Neural cell (in vitro differentiated cells): ENCODE data around the gene SRRM2. TPM values are rescaled to one million over a fixed set of nuclear protein-coding genes. Genes with fewer than 3 reads are reported as not detected.

Experiments used
- H2AFZ ChIP-seq: fragments of 200-600, 300-800 bp; sonication (generic), shearing (Covaris generic); 2 replicates; pipeline ENCODE4 v1.6.0; 2014; ENCODE audit warnings: low read depth, mild to moderate bottlenecking, antibody characterized with exemption, low read length, moderate library complexity
- H3F3A ChIP-seq: fragments of 200-600 bp; shearing (Covaris generic); 2 replicates; pipeline ENCODE4 v1.6.1; 2016; ENCODE audit warnings: mild to moderate bottlenecking, moderate library complexity, mixed read lengths, antibody characterized with exemption, low read length; ENCODE audit not compliant: insufficient read depth, poor library complexity, severe bottlenecking
- H3K27ac ChIP-seq: fragments of 200-600, 300-800 bp; sonication (generic), shearing (Covaris generic); 2 replicates; pipeline ENCODE4 v1.5.1; 2014; ENCODE audit warnings: mild to moderate bottlenecking, low read length, moderate library complexity
- H3K27me3 ChIP-seq: fragments of 300-800, 200-600 bp; sonication (generic), shearing (Covaris generic); 2 replicates; pipeline ENCODE4 v1.6.0; 2014; ENCODE audit warnings: mild to moderate bottlenecking, low read depth, low read length, moderate library complexity; ENCODE audit not compliant: insufficient read depth
- H3K36me3 ChIP-seq: fragments of 300-800, 200-600 bp; sonication (generic), shearing (Covaris generic); 2 replicates; pipeline ENCODE4 v1.5.1; 2014; ENCODE audit warnings: mild to moderate bottlenecking, antibody characterized with exemption, low read length, moderate library complexity; ENCODE audit not compliant: insufficient read depth
- H3K4me2 ChIP-seq: fragments of 300-800, 200-600 bp; sonication (generic), shearing (Covaris generic); 2 replicates; pipeline ENCODE4 v1.6.0; 2014; ENCODE audit warnings: mild to moderate bottlenecking, low read length
- H3K4me3 ChIP-seq: fragments of 300-800, 200-600 bp; sonication (generic), shearing (Covaris generic); 2 replicates; pipeline ENCODE4 v1.5.1; 2014; ENCODE audit warnings: mild to moderate bottlenecking, low read length, moderate library complexity
- H3K79me2 ChIP-seq: fragments of 200-600 bp; shearing (Covaris generic); replicated peaks from 2 replicates; pipeline ENCODE4 v1.6.0; 2014; ENCODE audit warnings: mild to moderate bottlenecking, low read length, moderate library complexity; ENCODE audit not compliant: insufficient read depth
- H3K9ac ChIP-seq: fragments of 300-800, 200-600 bp; sonication (generic), shearing (Covaris generic); 2 replicates; pipeline ENCODE4 v1.6.1; 2016; ENCODE audit warnings: mild to moderate bottlenecking, low read length, mixed read lengths
- H3K9me2 ChIP-seq: fragments of 200-600 bp; shearing (Covaris generic); 2 replicates; pipeline ENCODE4 v1.6.1; 2016; ENCODE audit warnings: mild to moderate bottlenecking, low read length, mixed read lengths; ENCODE audit not compliant: insufficient read depth
- H3K9me3 ChIP-seq: fragments of 200-600, 300-800 bp; sonication (generic), shearing (Covaris generic); 2 replicates; pipeline ENCODE4 v1.6.1; 2016; ENCODE audit warnings: mild to moderate bottlenecking, mixed run types, low read length, moderate library complexity, mixed read lengths
- H4K20me1 ChIP-seq: fragments of 200-600 bp; shearing (Covaris generic); 2 replicates; pipeline ENCODE4 v1.6.1; 2016; ENCODE audit warnings: mild to moderate bottlenecking, mixed run types; ENCODE audit not compliant: insufficient read depth
- CTCF ChIP-seq: fragments of 450-650 bp; IDR thresholded peaks from 2 replicates; pipeline ENCODE4 v1.5.1; 2014; ENCODE audit warnings: antibody characterized with exemption, mild to moderate bottlenecking, moderate library complexity; ENCODE audit not compliant: poor library complexity, severe bottlenecking
- EP300 ChIP-seq: fragments of 450-650 bp; conservative IDR thresholded peaks from 2 replicates; pipeline ENCODE4 v1.6.1; 2014; ENCODE audit warnings: antibody characterized with exemption, mild to moderate bottlenecking, moderate library complexity; ENCODE audit not compliant: poor library complexity, severe bottlenecking
- EZH2 ChIP-seq: fragments of 200-600, 300-800 bp; shearing (Covaris generic), sonication (generic); IDR thresholded peaks from 2 replicates; pipeline ENCODE4 v1.6.1; 2014; ENCODE audit warnings: antibody characterized with exemption, low read length, borderline replicate concordance, mild to moderate bottlenecking; ENCODE audit not compliant: insufficient read depth, poor library complexity, severe bottlenecking
- POLR2AphosphoS5 ChIP-seq: IDR thresholded peaks from 2 replicates; pipeline ENCODE4 v1.6.1; 2012
- RAD21 ChIP-seq: fragments of 450-650 bp; conservative IDR thresholded peaks from 2 replicates; pipeline ENCODE4 v1.6.1; 2014; ENCODE audit warnings: antibody characterized with exemption, mild to moderate bottlenecking, moderate library complexity
- REST ChIP-seq: IDR thresholded peaks from 2 replicates; pipeline ENCODE4 v1.6.1; 2012; ENCODE audit warnings: borderline replicate concordance
- SMC3 ChIP-seq: fragments of 450-650 bp; conservative IDR thresholded peaks from 2 replicates; pipeline ENCODE4 v1.6.1; 2014; ENCODE audit warnings: antibody characterized with exemption, mild to moderate bottlenecking, moderate library complexity; ENCODE audit not compliant: poor library complexity
- polyA plus RNA-seq: library from polyadenylated mRNA; depleted of rRNA; stranded (reverse); fragments of >200 nt; gene quantifications from 2 replicates; pipeline ENCODE4 v1.2.3, GENCODE V29; 2014

The SRRM2 gene
- polyA plus RNA-seq, 1 donor from 2014 or later = 40.0 TPM

- H3K36me3 ChIP-seq = peaks cover 81% of the 10 kb centered on the region
- no peaks in the 10 kb centered on the region for H4K20me1 ChIP-seq
- H3K9ac ChIP-seq = no peak overlapping the region
- peaks cover 37% of the 10 kb centered on the region for H3K79me2 ChIP-seq
- no peaks in the 10 kb centered on the region for H3F3A ChIP-seq
- H3K27me3 ChIP-seq = no peaks in the 10 kb centered on the region
- H3K9me3 ChIP-seq = peaks cover 26% of the 10 kb centered on the region
- H3K9me2 ChIP-seq = no peaks in the 10 kb centered on the region
- H3K4me3 ChIP-seq = no peak overlapping the region
- TF ChIP-seq SMC3 = no peak
- no peak for TF ChIP-seq CTCF
- TF ChIP-seq EP300 = no peak
- peak; percentile 12 for TF ChIP-seq POLR2AphosphoS5
- no peak overlapping the region for H3K4me2 ChIP-seq
- H2AFZ ChIP-seq = no peak overlapping the region
- H3K27ac ChIP-seq = no peak overlapping the region
Measured at GRCh38 chr16:2763173-2763572, 10.7 kb downstream of the SRRM2 start.

- no peak for TF ChIP-seq EZH2
- no peak for TF ChIP-seq POLR2AphosphoS5
- TF ChIP-seq RAD21 = no peak
- TF ChIP-seq EP300 = no peak
- no peak for TF ChIP-seq SMC3
- TF ChIP-seq CTCF = no peak
- TF ChIP-seq REST = no peak
- Histone ChIP-seq H3K36me3 (peaks cover 66% of the 10 kb centered on the region), H4K20me1 (no peaks in the 10 kb centered on the region)
Measured at GRCh38 chr16:2764718-2765117, 12.3 kb downstream of the SRRM2 start.

More at GRCh38 chr16:2764718-2765117, 12.3 kb downstream of the SRRM2 start:
- no peak overlapping the region for H2AFZ ChIP-seq
- H3K9ac ChIP-seq = no peak overlapping the region
- H3K27me3 ChIP-seq = no peaks in the 10 kb centered on the region
- no peak overlapping the region for H3K4me3 ChIP-seq
- H3K79me2 ChIP-seq = peaks cover 25% of the 10 kb centered on the region
- no peaks in the 10 kb centered on the region for H3K9me2 ChIP-seq
- H3K27ac ChIP-seq = no peak overlapping the region
- H3F3A ChIP-seq = no peaks in the 10 kb centered on the region
- H3K9me3 ChIP-seq = peaks cover 26% of the 10 kb centered on the region
- no peak overlapping the region for H3K4me2 ChIP-seq
